ENCODE results near the gene PPP6R3. TPM values are rescaled to one million over a fixed set of nuclear protein-coding genes. Genes with fewer than 3 reads are reported as not detected.

The PPP6R3 gene
- total and polyA plus RNA-seq, 4 experiments from 2014 or later = 22.2 to 147 (median 96.9) TPM

DNA sequence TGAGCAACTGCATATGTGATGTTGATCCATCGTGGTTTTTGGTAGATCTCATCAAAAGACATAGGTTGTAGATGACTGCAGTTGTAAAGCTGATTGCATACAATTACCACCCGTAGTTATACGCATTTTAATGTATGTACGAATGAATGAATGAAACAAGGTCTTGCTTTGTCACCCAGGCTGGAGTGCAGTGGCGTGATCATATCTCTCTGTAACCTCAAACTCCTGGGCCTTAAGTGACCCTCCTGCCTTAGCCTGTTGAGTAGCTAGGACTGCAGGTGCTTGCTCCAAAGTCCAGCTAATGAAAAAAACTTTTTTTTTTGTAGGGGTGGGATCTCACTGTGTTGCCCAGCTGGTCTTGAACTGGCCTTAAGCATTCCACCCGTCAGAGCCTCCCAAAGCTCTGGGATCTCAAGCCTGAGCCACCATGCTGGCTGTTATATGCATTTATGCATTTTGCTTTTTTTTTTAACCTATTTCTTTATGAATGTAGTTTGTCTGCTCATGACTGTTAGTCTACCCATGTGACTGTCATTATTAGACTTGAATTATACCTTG, 53.5 kb downstream of the PPP6R3 start:
- peak overlapping the region in 1 of 7 donors; percentile 65 for H3K27ac Mint-ChIP-seq
- H3K9me3 Mint-ChIP-seq = peaks cover 0 to 2% (median 0%) of the 10 kb centered on the region in 8 donors
- Histone ChIP-seq H3K4me3 (ENCODE audit: low read length in 2 of 2) (no peak overlapping the region), H3K9me3 (ENCODE audit: control insufficient read depth in 1 of 2, low read length in 2 of 2) (no peaks in the 10 kb centered on the region), H3K36me3 (ENCODE audit: insufficient read depth, low read length) (peaks cover 8% of the 10 kb centered on the region), H3K4me1 (ENCODE audit: insufficient read depth, low read length) (peaks cover 26% of the 10 kb centered on the region), H3K27me3 (ENCODE audit: insufficient read depth, low read length) (no peaks in the 10 kb centered on the region), H3K27ac (ENCODE audit: low read depth, low read length) (no peak overlapping the region)
- no peaks in the 10 kb centered on the region for H3K27me3 Mint-ChIP-seq
- POLR2A ChIA-PET (ENCODE audit: partially characterized antibody) = interaction anchor here (0.6 to 0.9 kb wide), 2 partner anchors 9 to 33 kb away, joined by 3 read pairs; no protein-coding TSS in a partner anchor
- intact Hi-C loops (cut with micrococcal nuclease) = no loop called here
- peaks cover 43 to 76% (median 57%) of the 10 kb centered on the region in 4 donors for H3K4me1 Mint-ChIP-seq
- H3K36me3 Mint-ChIP-seq = peaks cover 32 to 54% of the 10 kb centered on the region in 2 donors
- no peak overlapping the region for H3K4me3 Mint-ChIP-seq
- CTCF ChIA-PET (ENCODE audit: partially characterized antibody) = interaction anchor here (0.9 kb wide), 1 partner anchor 70 kb away, joined by 3 read pairs; no protein-coding TSS in a partner anchor
- no peak for DNase-seq

DNA sequence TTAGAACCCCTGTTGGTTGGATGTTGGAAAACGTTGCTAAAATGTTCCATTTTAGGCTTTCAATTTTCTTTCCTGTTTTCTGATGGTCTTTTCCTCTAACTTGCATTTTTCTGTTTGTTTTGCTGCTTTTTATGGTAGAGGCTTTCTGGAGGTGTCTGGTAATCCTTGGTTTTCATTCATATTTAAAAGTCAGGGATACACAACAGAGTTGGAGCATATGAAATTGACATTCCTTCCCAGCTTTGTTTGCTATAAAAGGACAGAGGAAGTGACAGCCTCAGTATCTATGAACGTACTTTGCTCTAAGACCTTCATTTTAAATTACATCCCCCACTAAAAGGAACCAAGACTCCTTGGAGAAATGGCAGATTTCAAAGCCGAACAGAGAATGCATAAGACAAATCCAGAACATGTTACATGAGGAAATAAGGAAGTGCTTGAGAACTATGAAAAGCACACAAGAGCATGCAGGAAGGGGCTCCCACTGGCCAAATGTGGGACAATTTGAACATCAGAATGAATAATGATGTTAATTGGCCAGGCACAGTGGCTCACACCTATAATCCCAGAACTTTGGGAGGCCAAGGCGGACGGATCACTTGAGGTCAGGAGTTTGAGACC, 56.7 kb downstream of the PPP6R3 start:
- Histone ChIP-seq H3K36me3 (ENCODE audit: insufficient read depth, low read length) (peaks cover 26% of the 10 kb centered on the region), H3K4me1 (ENCODE audit: insufficient read depth, low read length) (peaks cover 12% of the 10 kb centered on the region), H3K27ac (ENCODE audit: low read depth, low read length) (no peak overlapping the region), H3K4me3 (ENCODE audit: low read length in 2 of 2) (no peak overlapping the region), H3K9me3 (ENCODE audit: control insufficient read depth in 1 of 2, low read length in 2 of 2) (no peaks in the 10 kb centered on the region), H3K27me3 (ENCODE audit: insufficient read depth, low read length) (no peaks in the 10 kb centered on the region)
- ChIA-PET POLR2A (ENCODE audit: partially characterized antibody) (no interaction called here), CTCF (ENCODE audit: partially characterized antibody) (no interaction called here)
- H3K4me1 Mint-ChIP-seq = peaks cover 39 to 73% (median 53%) of the 10 kb centered on the region in 4 donors
- no peak for DNase-seq
- H3K27ac Mint-ChIP-seq = peak overlapping the region in 6 of 7 donors; percentile 10 to 95 (median 54)
- peaks cover 0 to 2% (median 0%) of the 10 kb centered on the region in 8 donors for H3K9me3 Mint-ChIP-seq
- H3K36me3 Mint-ChIP-seq = peaks cover 52 to 78% of the 10 kb centered on the region in 2 donors
- H3K4me3 Mint-ChIP-seq = no peak overlapping the region
- intact Hi-C loops (cut with micrococcal nuclease) = no loop called here
- no peaks in the 10 kb centered on the region for H3K27me3 Mint-ChIP-seq

DNA sequence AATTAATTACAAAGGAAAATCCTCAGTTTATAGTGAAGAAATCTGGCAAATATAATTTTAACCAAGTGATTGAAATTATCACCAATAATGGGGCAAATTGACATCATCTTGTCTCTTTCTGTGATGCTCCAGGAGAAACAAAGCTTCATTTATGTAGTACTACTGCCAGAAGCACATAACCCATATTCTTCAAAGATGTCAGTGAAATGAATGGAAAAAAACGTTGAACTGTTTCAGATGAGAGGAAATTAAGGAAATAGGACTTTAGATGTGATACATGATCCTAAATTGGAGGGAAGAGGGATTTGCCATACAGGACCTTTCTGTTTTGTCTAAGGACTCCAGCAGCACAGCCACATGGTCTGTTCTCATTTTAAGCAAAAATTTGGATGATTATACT, 57.6 kb downstream of the PPP6R3 start:
- CTCF ChIA-PET (ENCODE audit: partially characterized antibody) = no interaction called here
- Histone ChIP-seq H3K4me3 (ENCODE audit: low read length in 2 of 2) (no peak overlapping the region), H3K36me3 (ENCODE audit: insufficient read depth, low read length) (peaks cover 31% of the 10 kb centered on the region), H3K27me3 (ENCODE audit: insufficient read depth, low read length) (no peaks in the 10 kb centered on the region), H3K4me1 (ENCODE audit: insufficient read depth, low read length) (peaks cover 5% of the 10 kb centered on the region), H3K27ac (ENCODE audit: low read depth, low read length) (no peak overlapping the region), H3K9me3 (ENCODE audit: control insufficient read depth in 1 of 2, low read length in 2 of 2) (no peaks in the 10 kb centered on the region)
- Mint-ChIP-seq H3K27ac (peak overlapping the region in 2 of 7 donors; percentile 51 to 75), H3K27me3 (no peaks in the 10 kb centered on the region), H3K9me3 (peaks cover 0 to 2% (median 0%) of the 10 kb centered on the region in 8 donors), H3K36me3 (peaks cover 62 to 79% of the 10 kb centered on the region in 2 donors), H3K4me1 (peaks cover 40 to 71% (median 55%) of the 10 kb centered on the region in 4 donors), H3K4me3 (no peak overlapping the region)
- no peak for DNase-seq
- POLR2A ChIA-PET (ENCODE audit: partially characterized antibody) = no interaction called here
- intact Hi-C loops (cut with micrococcal nuclease) = no loop called here

DNA sequence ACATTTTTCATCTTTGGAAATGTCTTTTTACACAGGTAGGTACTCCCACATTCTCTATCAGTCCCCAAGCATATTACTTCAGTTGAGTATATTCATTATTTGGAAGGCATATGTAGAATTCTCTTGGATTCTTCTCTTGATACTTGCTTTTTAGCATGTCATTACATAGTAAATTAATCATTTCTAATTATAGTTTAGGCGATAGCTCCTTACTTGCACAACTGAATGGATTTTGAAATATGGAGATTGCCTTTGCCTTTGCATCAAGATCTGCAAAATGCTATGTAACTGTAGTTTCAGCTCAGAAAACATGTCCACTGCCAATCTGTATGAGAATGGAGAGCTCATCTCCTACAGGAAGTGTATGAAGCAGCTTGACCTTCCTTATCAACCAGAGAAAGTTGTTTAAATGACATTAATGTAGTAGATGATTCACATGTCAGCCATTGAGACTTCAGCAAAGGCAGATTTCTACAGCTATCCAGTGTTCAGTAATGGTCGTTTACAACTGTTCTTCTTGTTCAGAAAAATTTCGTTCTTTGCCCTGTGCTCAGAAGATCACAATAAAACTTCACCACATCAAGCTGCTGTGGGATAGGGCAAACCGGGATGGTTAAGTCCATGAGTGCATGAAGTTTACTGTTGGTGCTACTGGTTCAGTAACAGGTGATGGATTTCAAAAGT, 61.6 kb downstream of the PPP6R3 start:
- no peak overlapping the region for H3K27ac ChIP-seq (ENCODE audit: low read depth, low read length)
- H3K9me3 ChIP-seq (ENCODE audit: control insufficient read depth in 1 of 2, low read length in 2 of 2) = no peaks in the 10 kb centered on the region
- Mint-ChIP-seq H3K9me3 (no peaks in the 10 kb centered on the region), H3K4me3 (no peak overlapping the region), H3K4me1 (peaks cover 48 to 77% (median 62%) of the 10 kb centered on the region in 4 donors), H3K27me3 (no peaks in the 10 kb centered on the region), H3K36me3 (peaks cover 75 to 85% of the 10 kb centered on the region in 2 donors), H3K27ac (no peak overlapping the region)
- intact Hi-C loops (cut with micrococcal nuclease) = no loop called here
- no peaks in the 10 kb centered on the region for H3K27me3 ChIP-seq (ENCODE audit: insufficient read depth, low read length)
- POLR2A ChIA-PET (ENCODE audit: partially characterized antibody) = no interaction called here
- peaks cover 33% of the 10 kb centered on the region for H3K36me3 ChIP-seq (ENCODE audit: insufficient read depth, low read length)
- CTCF ChIA-PET (ENCODE audit: partially characterized antibody) = no interaction called here
- H3K4me1 ChIP-seq (ENCODE audit: insufficient read depth, low read length) = peaks cover 23% of the 10 kb centered on the region
- no peak overlapping the region for H3K4me3 ChIP-seq (ENCODE audit: low read length in 2 of 2)
- no peak for DNase-seq

DNA sequence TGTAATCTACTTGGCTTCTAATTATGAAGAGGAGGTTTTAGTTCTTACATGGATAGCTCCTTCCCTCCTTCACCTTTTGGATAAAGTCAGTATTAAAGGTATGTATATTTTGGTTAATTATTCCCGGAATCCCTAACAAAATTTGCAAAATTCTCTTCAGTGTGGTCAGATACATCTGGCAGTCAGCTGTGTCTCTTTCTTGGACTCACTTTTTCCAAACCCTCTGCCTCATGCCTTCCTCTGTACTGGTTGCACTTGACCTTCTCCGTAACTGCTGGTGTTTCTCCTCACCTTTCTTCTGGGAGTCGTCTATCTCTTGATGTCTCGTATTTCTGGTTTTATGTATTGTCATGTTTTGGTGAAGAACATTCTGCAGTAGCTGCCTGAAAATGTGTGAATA, 62.5 kb downstream of the PPP6R3 start:
- H3K36me3 ChIP-seq (ENCODE audit: insufficient read depth, low read length) = peaks cover 36% of the 10 kb centered on the region
- H3K4me1 ChIP-seq (ENCODE audit: insufficient read depth, low read length) = peaks cover 29% of the 10 kb centered on the region
- H3K4me3 ChIP-seq (ENCODE audit: low read length in 2 of 2) = no peak overlapping the region
- DNase-seq = no peak
- no peak overlapping the region for H3K27ac ChIP-seq (ENCODE audit: low read depth, low read length)
- H3K27me3 Mint-ChIP-seq = no peaks in the 10 kb centered on the region
- H3K9me3 ChIP-seq (ENCODE audit: control insufficient read depth in 1 of 2, low read length in 2 of 2) = no peaks in the 10 kb centered on the region
- intact Hi-C loops (cut with micrococcal nuclease) = no loop called here
- no peak overlapping the region for H3K4me3 Mint-ChIP-seq
- ChIA-PET CTCF (ENCODE audit: partially characterized antibody) (interaction anchor here (1.4 kb wide), 1 partner anchor 61 kb away, joined by 4 read pairs; no protein-coding TSS in a partner anchor), POLR2A (ENCODE audit: partially characterized antibody) (no interaction called here)
- no peaks in the 10 kb centered on the region for H3K27me3 ChIP-seq (ENCODE audit: insufficient read depth, low read length)
- peak overlapping the region in 5 of 7 donors; percentile 17 to 95 (median 55) for H3K27ac Mint-ChIP-seq
- peaks cover 53 to 80% (median 66%) of the 10 kb centered on the region in 4 donors for H3K4me1 Mint-ChIP-seq
- no peaks in the 10 kb centered on the region for H3K9me3 Mint-ChIP-seq
- H3K36me3 Mint-ChIP-seq = peaks cover 81 to 89% of the 10 kb centered on the region in 2 donors

DNA sequence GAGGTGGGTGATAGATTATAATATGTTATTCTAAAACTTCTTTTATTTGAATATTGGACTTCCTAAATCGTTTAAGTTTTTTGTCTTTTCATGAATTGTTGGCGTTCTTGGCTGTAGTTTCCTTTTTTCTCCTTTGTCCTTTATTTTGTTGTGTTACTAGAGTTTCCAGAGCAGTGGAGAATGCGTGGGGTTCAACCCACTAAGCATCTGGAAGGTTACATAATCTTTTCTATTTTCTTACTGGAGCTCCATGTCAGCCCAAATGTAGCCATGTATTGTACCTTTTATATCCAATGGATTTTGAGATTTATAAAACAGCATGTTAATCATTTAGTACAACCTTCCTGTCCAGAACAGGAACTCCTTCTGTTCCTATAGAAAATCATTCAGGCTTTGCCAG, 63.2 kb downstream of the PPP6R3 start:
- Mint-ChIP-seq H3K4me1 (peaks cover 57 to 84% (median 70%) of the 10 kb centered on the region in 4 donors), H3K9me3 (no peaks in the 10 kb centered on the region), H3K4me3 (no peak overlapping the region), H3K36me3 (peaks cover 88 to 90% of the 10 kb centered on the region in 2 donors), H3K27ac (peak overlapping the region in 5 of 7 donors; percentile 19 to 86 (median 63)), H3K27me3 (no peaks in the 10 kb centered on the region)
- Histone ChIP-seq H3K4me1 (ENCODE audit: insufficient read depth, low read length) (peaks cover 36% of the 10 kb centered on the region), H3K9me3 (ENCODE audit: control insufficient read depth in 1 of 2, low read length in 2 of 2) (no peaks in the 10 kb centered on the region), H3K27me3 (ENCODE audit: insufficient read depth, low read length) (no peaks in the 10 kb centered on the region), H3K36me3 (ENCODE audit: insufficient read depth, low read length) (peaks cover 36% of the 10 kb centered on the region), H3K27ac (ENCODE audit: low read depth, low read length) (no peak overlapping the region), H3K4me3 (ENCODE audit: low read length in 2 of 2) (no peak overlapping the region)
- intact Hi-C loops (cut with micrococcal nuclease) = no loop called here
- POLR2A ChIA-PET (ENCODE audit: partially characterized antibody) = no interaction called here
- no peak for DNase-seq
- CTCF ChIA-PET (ENCODE audit: partially characterized antibody) = interaction anchor here (1.4 kb wide), 1 partner anchor 60 kb away, joined by 4 read pairs; no protein-coding TSS in a partner anchor

DNA sequence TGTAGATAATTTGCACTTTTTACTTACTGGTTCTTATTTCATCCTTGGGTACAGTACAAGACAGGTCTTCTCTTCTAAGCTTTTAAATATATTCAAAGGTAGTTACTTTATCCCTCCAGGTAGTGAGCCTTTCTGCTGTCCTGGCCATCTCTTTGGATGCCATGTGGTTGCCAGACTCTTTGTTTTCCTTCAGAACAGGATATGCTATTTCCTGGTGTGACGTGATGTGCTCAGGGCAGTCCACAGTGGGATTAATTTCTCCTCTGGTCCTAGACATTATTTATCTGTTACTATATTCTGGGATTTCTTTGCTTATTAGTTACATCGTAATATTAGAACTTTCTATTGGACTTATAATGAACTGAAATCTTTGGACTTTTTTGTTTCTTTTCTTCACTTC, 63.7 kb downstream of the PPP6R3 start:
- Mint-ChIP-seq H3K27me3 (no peaks in the 10 kb centered on the region), H3K4me1 (peaks cover 58 to 88% (median 73%) of the 10 kb centered on the region in 4 donors), H3K9me3 (no peaks in the 10 kb centered on the region), H3K4me3 (no peak overlapping the region), H3K27ac (peak overlapping the region in 6 of 7 donors; percentile 5 to 86 (median 38)), H3K36me3 (peaks cover 87 to 89% of the 10 kb centered on the region in 2 donors)
- Histone ChIP-seq H3K4me3 (ENCODE audit: low read length in 2 of 2) (no peak overlapping the region), H3K27me3 (ENCODE audit: insufficient read depth, low read length) (no peaks in the 10 kb centered on the region), H3K9me3 (ENCODE audit: control insufficient read depth in 1 of 2, low read length in 2 of 2) (no peaks in the 10 kb centered on the region), H3K27ac (ENCODE audit: low read depth, low read length) (no peak overlapping the region), H3K36me3 (ENCODE audit: insufficient read depth, low read length) (peaks cover 36% of the 10 kb centered on the region), H3K4me1 (ENCODE audit: insufficient read depth, low read length) (peaks cover 38% of the 10 kb centered on the region)
- no peak for DNase-seq
- intact Hi-C loops (cut with micrococcal nuclease) = no loop called here
- ChIA-PET POLR2A (ENCODE audit: partially characterized antibody) (no interaction called here), CTCF (ENCODE audit: partially characterized antibody) (interaction anchor here (1.4 kb wide), 1 partner anchor 60 kb away, joined by 4 read pairs; no protein-coding TSS in a partner anchor)

Data from CD4-positive, alpha-beta memory T cell (primary cell).